Activated CD8-positive, alpha-beta memory T cell treated with anti-CD3 and anti-CD28 coated beads for 1 hour (primary cell): Measurements from ENCODE around the gene MACROD2.

Experiments
- DNase-seq, 2 donors: peaks; one replicate each; pipeline ENCODE4 v3.0.0-alpha.2; 2020; ENCODE audit warnings: low read depth in 1 of 2; ENCODE audit errors: extremely low read depth in 1 of 2

Gene MACROD2

GRCh38 chr20:14386726-14387125 is 391.4 kb downstream of the MACROD2 start:
- DNase-seq: no peak

GRCh38 chr20:14401479-14402138 is 406.3 kb downstream of the MACROD2 start:
- DNase-seq: no peak

- DNase-seq: no peak
Observed at GRCh38 chr20:14404515-14404914, 409.2 kb downstream of the MACROD2 start.

- no peak for DNase-seq
Observed at GRCh38 chr20:14406495-14406894, 411.2 kb downstream of the MACROD2 start.

DNA sequence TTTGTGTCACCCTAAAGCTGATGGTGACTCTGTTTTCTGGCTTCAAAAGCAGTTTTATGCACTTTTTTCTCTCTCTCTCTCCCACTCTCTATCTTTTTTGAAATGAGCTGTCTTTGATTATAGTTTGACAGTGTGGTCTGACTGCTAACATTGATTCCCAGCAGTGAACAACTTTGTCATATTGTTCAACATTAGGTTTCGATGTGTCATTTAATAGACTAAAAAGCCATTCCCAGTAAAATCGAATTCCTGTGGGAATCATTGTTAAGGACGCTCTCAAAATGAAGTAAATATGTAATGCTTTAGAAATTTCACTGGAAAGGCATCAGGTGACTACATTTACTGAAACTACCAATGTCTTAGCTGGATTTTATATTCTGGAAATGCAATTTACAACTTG is 412.0 kb downstream of the MACROD2 start:
- DNase-seq: no peak

DNA sequence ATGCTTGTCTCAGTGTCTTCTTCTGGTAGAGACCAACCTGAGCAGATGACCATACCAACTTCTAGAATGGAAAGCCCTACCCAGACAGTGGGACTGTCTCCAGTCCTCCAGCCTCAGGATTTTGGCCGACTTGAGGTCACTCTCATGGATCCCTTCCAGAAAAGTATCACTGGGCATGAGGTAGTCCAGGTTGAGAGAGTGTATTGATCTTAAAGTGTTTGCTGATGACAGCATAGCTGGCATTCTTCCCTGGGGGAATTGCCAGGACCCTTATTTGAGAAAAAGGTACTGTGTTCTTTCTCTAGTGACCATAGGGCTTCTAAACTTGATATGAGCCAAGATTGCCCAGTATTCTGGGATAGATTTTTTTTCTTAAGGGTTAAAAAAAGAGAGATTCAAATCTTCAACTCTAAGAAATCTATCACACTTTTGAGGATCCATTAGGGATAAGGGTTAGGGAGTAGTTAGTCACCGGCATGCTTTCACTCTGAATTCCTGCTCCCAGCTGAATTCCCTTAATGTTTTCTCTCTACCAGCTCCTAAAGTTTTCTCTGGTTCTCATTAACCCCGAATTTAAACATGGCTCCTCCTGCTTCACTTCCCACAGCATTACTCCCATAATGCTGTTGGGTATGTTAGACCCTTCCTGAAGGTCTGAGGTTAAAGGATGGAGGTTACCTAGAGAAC is 415.7 kb downstream of the MACROD2 start:
- DNase-seq: no peak

- no peak for DNase-seq
Observed at GRCh38 chr20:14412065-14412681, 416.9 kb downstream of the MACROD2 start.

- no peak for DNase-seq
Observed at GRCh38 chr20:14413835-14414234, 418.5 kb downstream of the MACROD2 start.

- no peak for DNase-seq
Observed at GRCh38 chr20:14414560-14414959, 419.2 kb downstream of the MACROD2 start.

- DNase-seq: no peak
Observed at GRCh38 chr20:14415467-14415866, 420.2 kb downstream of the MACROD2 start.

DNA sequence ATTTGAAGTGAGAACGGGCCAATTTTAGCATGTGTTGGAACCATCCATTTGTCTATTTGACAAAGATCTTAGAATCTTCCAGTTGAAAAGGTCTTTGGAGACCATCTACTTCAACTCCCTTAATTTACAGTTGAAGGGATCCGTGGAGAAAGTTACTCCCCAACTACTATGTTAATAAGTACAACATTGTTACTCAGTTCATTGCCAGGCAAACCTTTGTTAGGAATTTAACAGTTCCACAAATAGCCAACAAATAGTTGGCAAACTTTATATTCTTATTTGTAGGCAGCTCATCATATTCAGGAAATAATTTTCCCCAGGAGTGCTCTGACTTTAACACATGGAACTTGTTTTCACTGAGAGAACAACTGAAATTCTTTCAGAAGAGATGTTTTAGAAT is 423.1 kb downstream of the MACROD2 start:
- DNase-seq: no peak

GRCh38 chr20:14422892-14423291 is 427.6 kb downstream of the MACROD2 start:
- DNase-seq: no peak

- no peak for DNase-seq
Observed at GRCh38 chr20:14431568-14431967, 436.3 kb downstream of the MACROD2 start.

GRCh38 chr20:14432085-14432484 is 436.8 kb downstream of the MACROD2 start:
- no peak for DNase-seq

- no peak for DNase-seq
Observed at GRCh38 chr20:14432597-14432996, 437.3 kb downstream of the MACROD2 start.

DNA sequence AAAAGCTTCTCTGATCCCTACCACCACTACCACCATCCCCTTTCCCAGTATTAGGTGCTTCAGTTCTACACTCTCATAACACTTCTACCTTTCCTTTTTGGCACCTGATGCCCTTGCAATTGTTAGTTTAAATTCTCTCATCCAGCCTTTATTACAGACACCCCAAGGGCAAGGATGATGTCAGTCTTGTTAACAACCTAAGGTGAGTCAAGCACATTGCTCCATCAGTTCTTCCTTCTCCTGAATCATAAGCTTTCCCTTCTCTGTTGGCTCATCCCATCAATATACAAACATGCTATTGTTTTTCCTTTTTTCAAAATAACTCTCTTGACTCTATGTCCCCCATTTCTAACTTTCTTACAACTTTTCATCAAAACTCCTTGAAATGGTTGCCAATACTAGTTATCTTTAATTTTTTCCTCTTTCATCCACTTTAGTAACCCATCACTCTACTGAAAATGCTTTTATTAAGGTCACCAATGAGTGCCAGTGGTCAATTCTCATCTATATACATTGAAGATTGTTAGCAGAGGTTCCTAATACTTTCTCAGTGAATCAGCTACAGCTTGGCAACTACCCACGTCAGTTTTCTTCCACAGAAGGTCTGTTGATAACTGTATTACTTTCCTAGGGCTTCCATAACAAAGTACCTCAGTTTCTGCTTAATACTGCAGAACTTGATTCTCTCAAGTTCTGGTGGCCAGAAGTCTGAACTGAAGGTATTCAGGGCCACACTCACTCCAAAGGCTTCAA is 439.2 kb downstream of the MACROD2 start:
- DNase-seq: no peak

DNA sequence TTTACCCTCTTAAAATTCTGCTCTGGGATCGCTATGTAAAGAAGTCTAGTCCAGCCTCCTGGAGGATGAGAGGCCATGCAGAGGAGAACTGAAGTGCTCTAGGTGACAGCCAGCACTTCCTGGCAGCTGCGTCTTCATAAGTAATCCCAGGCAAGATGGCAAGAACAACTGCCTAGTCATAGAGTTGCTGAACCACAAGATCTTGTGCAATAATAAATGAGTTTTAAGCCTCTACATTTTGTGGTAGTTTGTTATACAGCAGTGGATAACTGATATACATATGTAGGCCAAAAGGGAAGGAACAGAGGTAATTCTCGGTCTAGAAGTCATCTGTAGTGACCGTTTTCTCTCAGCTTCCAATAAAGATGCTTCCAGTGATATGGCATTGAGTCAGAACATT is 445.9 kb downstream of the MACROD2 start:
- no peak for DNase-seq

DNA sequence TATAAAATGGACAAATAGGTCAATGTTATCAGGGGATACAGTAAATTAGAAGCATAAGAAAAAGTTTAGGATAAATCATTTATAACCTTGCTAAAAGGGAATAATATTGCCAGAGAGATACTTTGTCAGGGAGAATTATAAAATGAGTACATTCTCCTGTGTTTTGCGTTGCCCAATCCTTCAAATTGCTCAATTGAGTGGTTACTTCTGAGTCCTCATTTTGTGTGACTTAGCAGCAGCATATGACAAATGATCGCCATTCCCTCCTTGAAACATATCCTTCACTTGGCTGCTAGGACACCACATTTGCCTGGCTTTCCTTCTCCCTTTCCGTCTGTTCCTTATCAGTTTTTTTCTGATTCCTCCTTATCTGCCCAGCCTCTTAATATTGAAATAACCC is 448.8 kb downstream of the MACROD2 start:
- no peak for DNase-seq

- DNase-seq: no peak
Observed at GRCh38 chr20:14445310-14445709, 450.0 kb downstream of the MACROD2 start.

- no peak for DNase-seq
Observed at GRCh38 chr20:14445902-14446301, 450.6 kb downstream of the MACROD2 start.

- no peak for DNase-seq
Observed at GRCh38 chr20:14446446-14446845, 451.1 kb downstream of the MACROD2 start.

DNA sequence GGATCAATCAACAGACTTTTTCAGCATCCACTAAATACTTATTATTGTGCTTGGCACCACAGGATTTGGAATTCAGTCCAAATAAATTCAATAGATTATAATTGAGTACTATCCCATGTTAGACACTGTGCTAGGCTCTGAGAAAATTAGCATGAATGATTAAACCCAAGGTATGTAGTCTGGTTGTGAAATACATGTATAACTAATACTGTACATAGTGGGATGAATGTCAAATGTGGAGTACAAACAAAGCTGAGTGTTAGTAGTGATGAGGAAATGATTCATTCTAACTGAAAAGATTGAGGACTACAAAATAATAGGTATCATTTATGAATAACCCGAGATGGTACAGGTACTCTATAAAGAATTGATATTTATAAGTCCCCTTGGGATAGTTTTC is 454.0 kb downstream of the MACROD2 start:
- no peak for DNase-seq
